HL-60 (cell line): ENCODE measurements around the gene DENND10.

Experiments used
- GABPA ChIP-seq: IDR thresholded peaks from 2 replicates; pipeline ENCODE4 v1.6.1; 2012; ENCODE audit warnings: low read depth
- POLR2AphosphoS5 ChIP-seq: IDR thresholded peaks from 2 replicates; pipeline ENCODE4 v1.6.1; 2012; ENCODE audit warnings: low read depth
- SPI1 ChIP-seq: IDR thresholded peaks from 2 replicates; pipeline ENCODE4 v1.6.1; 2012; ENCODE audit warnings: low read depth, mild to moderate bottlenecking, borderline replicate concordance
- TF ChIP-seq, protein P1 (sequence below): IDR thresholded peaks from one replicate; pipeline ENCODE4 v1.5.1; 2011; ENCODE audit warnings: low read length, control low read depth, inconsistent platforms; ENCODE audit not compliant: insufficient read depth

DNA sequence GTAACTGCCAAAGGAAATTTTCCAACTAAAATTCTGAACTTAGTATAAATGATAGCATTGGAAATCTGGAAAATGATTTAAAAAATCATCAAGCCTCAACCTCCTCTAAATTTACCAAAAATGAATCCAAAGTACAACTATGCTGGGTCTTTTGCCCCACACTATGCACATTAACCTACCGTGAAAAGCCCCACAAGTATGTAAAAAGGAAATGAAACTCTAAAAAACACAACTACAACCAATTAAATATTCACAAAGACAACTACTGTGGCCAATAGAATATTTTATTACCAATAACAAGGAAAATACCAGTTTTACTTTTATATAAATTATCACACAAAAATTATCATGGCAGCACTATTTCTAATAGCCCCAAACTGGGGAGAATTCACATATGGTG, 42.6 kb upstream of the DENND10 start:
- TF ChIP-seq, protein P1, sequence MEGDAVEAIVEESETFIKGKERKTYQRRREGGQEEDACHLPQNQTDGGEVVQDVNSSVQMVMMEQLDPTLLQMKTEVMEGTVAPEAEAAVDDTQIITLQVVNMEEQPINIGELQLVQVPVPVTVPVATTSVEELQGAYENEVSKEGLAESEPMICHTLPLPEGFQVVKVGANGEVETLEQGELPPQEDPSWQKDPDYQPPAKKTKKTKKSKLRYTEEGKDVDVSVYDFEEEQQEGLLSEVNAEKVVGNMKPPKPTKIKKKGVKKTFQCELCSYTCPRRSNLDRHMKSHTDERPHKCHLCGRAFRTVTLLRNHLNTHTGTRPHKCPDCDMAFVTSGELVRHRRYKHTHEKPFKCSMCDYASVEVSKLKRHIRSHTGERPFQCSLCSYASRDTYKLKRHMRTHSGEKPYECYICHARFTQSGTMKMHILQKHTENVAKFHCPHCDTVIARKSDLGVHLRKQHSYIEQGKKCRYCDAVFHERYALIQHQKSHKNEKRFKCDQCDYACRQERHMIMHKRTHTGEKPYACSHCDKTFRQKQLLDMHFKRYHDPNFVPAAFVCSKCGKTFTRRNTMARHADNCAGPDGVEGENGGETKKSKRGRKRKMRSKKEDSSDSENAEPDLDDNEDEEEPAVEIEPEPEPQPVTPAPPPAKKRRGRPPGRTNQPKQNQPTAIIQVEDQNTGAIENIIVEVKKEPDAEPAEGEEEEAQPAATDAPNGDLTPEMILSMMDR: no peak
- TF ChIP-seq POLR2AphosphoS5 (no peak), GABPA (no peak), SPI1 (no peak)
